ENCODE data around the gene CBX7. TPM values are rescaled to one million over a fixed set of nuclear protein-coding genes. Genes with fewer than 3 reads are reported as not detected.

Gene CBX7
- total RNA-seq, 2 experiments from 2014 or later, result 48.6 to 49.1 TPM

DNA sequence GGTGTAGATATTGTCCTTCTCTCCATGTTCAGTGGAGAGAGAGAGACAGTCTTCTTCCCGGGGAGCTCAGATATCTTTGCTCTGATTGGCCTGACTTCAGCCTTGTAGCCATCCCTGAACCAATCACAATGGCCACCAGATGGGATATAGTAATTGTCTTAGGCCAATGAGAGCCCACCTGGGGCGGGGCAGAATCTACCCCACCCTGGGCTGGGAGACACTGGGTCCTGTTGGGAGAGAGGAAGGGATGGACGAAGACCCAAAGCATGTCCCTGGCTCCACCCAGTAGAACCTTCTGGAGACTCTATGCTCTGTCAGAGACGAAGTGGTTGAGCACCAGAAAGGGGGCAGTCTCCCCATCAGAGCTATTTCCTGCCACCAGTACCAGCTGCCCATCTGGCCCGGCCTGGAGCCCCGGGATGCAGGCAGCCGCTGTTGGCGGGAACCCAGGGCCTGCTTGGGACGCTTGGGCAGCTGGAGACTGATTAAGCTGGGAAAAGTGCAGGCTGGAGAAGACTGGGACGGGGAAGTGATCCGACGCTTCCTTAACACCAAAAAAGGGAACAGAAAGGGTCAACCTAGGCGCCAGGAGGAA, 31.6 kb upstream of the CBX7 start:
- Mint-ChIP-seq H3K4me3 (no peak overlapping the region), H3K27ac (no peak overlapping the region), H3K4me1 (ENCODE audit: low read depth) (no peaks in the 10 kb centered on the region), H3K36me3 (ENCODE audit: low read depth) (no peaks in the 10 kb centered on the region), H3K9me3 (no peaks in the 10 kb centered on the region), H3K27me3 (no peaks in the 10 kb centered on the region)
- no peak for TF ChIP-seq CTCF (IDR thresholded peaks at IDR 0.05)
- POLR2A ChIA-PET, result no interaction called here
- Histone ChIP-seq H3K4me1 (ENCODE audit: insufficient read depth, low read length) (no peaks in the 10 kb centered on the region), H3K9me3 (ENCODE audit: control insufficient read depth in 1 of 2, insufficient read depth in 1 of 2, low read length in 2 of 2) (peaks cover 0 to 25% of the 10 kb centered on the region in 2 experiments), H3K4me3 (ENCODE audit: low read length) (no peak overlapping the region), H3K27me3 (ENCODE audit: control insufficient read depth in 1 of 2, insufficient read depth in 2 of 2, low read length in 2 of 2) (no peaks in the 10 kb centered on the region), H3K27ac (ENCODE audit: low read depth in 1 of 2, low read length in 2 of 2) (no peak overlapping the region), H3K36me3 (ENCODE audit: insufficient read depth, low read length) (no peaks in the 10 kb centered on the region)
- no peak for ATAC-seq (ENCODE audit: poor library complexity)
- DNase-seq, result no peak
- intact Hi-C loops (cut with DNase I, micrococcal nuclease), result no loop called here
- CTCF ChIA-PET, result no interaction called here

GRCh38 chr22:39182478-39183030, 30.1 kb upstream of the CBX7 start:
- Mint-ChIP-seq H3K9me3 (no peaks in the 10 kb centered on the region), H3K27ac (no peak overlapping the region), H3K4me1 (ENCODE audit: low read depth) (peaks cover 10% of the 10 kb centered on the region), H3K27me3 (no peaks in the 10 kb centered on the region), H3K36me3 (ENCODE audit: low read depth) (no peaks in the 10 kb centered on the region), H3K4me3 (no peak overlapping the region)
- no peak for ATAC-seq (ENCODE audit: poor library complexity)
- TF ChIP-seq CTCF (IDR thresholded peaks at IDR 0.05), result no peak
- peaks cover 0 to 25% of the 10 kb centered on the region in 2 experiments for H3K9me3 ChIP-seq (ENCODE audit: control insufficient read depth in 1 of 2, insufficient read depth in 1 of 2, low read length in 2 of 2)
- no peak for DNase-seq
- H3K27me3 ChIP-seq (ENCODE audit: control insufficient read depth in 1 of 2, insufficient read depth in 2 of 2, low read length in 2 of 2), result no peaks in the 10 kb centered on the region
- ChIA-PET POLR2A (no interaction called here), CTCF (no interaction called here)
- H3K27ac ChIP-seq (ENCODE audit: low read depth in 1 of 2, low read length in 2 of 2), result no peak overlapping the region
- no peaks in the 10 kb centered on the region for H3K36me3 ChIP-seq (ENCODE audit: insufficient read depth, low read length)
- intact Hi-C loops (cut with DNase I, micrococcal nuclease), result no loop called here
- no peak overlapping the region for H3K4me3 ChIP-seq (ENCODE audit: low read length)
- peaks cover 14% of the 10 kb centered on the region for H3K4me1 ChIP-seq (ENCODE audit: insufficient read depth, low read length)

GRCh38 chr22:39181778-39182177, 29.3 kb upstream of the CBX7 start:
- Histone ChIP-seq H3K9me3 (ENCODE audit: control insufficient read depth in 1 of 2, insufficient read depth in 1 of 2, low read length in 2 of 2) (peaks cover 0 to 25% of the 10 kb centered on the region in 2 experiments), H3K4me1 (ENCODE audit: insufficient read depth, low read length) (peaks cover 22% of the 10 kb centered on the region), H3K36me3 (ENCODE audit: insufficient read depth, low read length) (no peaks in the 10 kb centered on the region), H3K4me3 (ENCODE audit: low read length) (no peak overlapping the region), H3K27ac (ENCODE audit: low read depth in 1 of 2, low read length in 2 of 2) (no peak overlapping the region), H3K27me3 (ENCODE audit: control insufficient read depth in 1 of 2, insufficient read depth in 2 of 2, low read length in 2 of 2) (no peaks in the 10 kb centered on the region)
- Mint-ChIP-seq H3K36me3 (ENCODE audit: low read depth) (no peaks in the 10 kb centered on the region), H3K27me3 (no peaks in the 10 kb centered on the region), H3K9me3 (no peaks in the 10 kb centered on the region), H3K27ac (no peak overlapping the region), H3K4me3 (no peak overlapping the region), H3K4me1 (ENCODE audit: low read depth) (peaks cover 12% of the 10 kb centered on the region)
- DNase-seq (no peak), ATAC-seq (ENCODE audit: poor library complexity) (no peak)
- TF ChIP-seq CTCF (IDR thresholded peaks at IDR 0.05), result no peak
- intact Hi-C loops (cut with DNase I, micrococcal nuclease), result no loop called here
- ChIA-PET CTCF (no interaction called here), POLR2A (no interaction called here)

All from CD4-positive, alpha-beta T cell (primary cell).